GM19468 (cell line): Measurements from ENCODE around the gene C2orf15.
A peak's percentile ranks its signal among the peaks of the same experiment; 100 is the strongest.
"Not testable (repeated sequence)": the region's sequence is repeated elsewhere in the genome, so short reads cannot be mapped to it uniquely, and the experiment has no call there.

Experiments used
- ATAC-seq: cut with Tn5 transposase; IDR thresholded peaks from one replicate; pipeline ENCODE4 v1.9.1; 2021; ENCODE audit warnings: mild to moderate bottlenecking, moderate library complexity, moderate number of reproducible peaks; ENCODE audit not compliant: unreplicated experiment; ENCODE audit errors: extremely low read depth

Gene C2orf15

GRCh38 chr2:99159594-99159993 is 18.1 kb downstream of the C2orf15 start:
- no peak for ATAC-seq

- ATAC-seq, result no peak
Measured at GRCh38 chr2:99166218-99166617, 24.7 kb downstream of the C2orf15 start.

GRCh38 chr2:99169534-99169933 is 28.0 kb downstream of the C2orf15 start:
- no peak for ATAC-seq

GRCh38 chr2:99171377-99172140 is 30.1 kb downstream of the C2orf15 start:
- no peak for ATAC-seq

DNA sequence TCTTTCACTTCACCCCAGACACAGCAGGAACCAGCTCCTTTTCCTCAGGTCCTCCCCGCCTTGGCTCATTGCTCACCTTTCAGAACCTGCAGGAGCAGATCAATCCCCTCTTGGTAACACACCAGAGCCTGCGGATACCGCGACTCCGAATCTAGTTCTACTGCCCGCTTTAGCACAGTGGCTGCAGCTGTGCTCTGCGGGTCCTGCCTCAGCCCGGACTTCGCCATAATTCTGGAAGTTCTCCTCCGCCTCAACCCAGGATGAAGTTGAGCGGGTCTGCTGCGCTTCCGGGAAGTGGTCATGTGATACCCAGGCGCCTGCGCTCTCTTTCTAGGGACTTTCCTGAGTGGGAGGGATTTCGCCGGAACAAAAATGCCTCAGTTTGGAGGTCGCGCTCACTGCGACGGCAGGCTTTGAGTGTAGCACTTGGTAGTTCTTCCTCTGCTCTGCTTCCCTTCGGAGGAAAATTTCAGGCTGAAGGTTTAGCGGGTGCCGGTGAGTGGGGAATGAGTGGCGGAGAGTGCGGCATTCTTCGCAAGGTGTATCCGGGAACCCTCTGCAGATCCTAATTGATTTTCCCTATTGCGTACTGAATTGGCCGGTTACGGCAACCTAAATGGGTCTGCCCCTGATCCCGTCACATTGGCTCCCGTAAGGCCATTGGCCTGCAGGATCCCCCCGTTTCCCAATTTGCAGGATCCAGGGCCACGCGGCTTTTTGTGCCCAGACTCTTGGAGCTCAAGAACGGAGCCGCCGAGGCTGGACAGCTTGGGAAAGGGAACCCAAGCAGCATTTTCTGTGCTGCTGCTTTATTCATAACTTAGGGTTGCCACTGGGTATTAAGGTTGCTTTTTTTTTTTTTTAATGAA is 39.5 kb downstream of the C2orf15 start, which contains the start of the genes MITD1 and MRPL30:
Gene MITD1, minus strand, starts transcription at position 304 of the 869 bp plus-strand sequence. Its CDS starts 77 bp downstream, at position 227.
Gene MRPL30, plus strand, starts transcription at position 430 of the 869 bp plus-strand sequence. CDS start 5,020 bp downstream, outside the sequence.
- peak; percentile 78 for ATAC-seq

- no peak for ATAC-seq
Measured at GRCh38 chr2:99181624-99182000, 40.1 kb downstream of the C2orf15 start.

DNA sequence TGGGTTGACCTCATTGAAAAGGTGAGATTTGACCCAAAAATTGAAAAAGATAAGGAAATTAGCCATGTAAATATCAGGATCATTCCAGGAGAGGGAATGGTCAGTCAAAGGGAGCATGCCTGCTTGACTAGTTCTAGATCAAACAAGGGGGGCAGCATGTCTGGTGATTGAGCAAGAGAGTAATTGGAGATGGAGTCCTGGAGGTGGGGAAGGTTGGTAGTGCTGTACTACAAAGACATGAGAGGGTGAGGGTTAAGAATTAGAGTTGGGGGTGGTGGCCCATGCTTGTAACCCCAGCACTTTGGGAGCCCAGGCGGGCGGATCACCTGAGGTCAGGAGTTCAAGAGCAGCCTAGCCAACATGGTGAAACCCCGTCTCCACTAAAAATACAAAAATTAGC is 41.5 kb downstream of the C2orf15 start:
- no peak for ATAC-seq

- no peak for ATAC-seq
Measured at GRCh38 chr2:99184811-99185210, 43.3 kb downstream of the C2orf15 start.

- ATAC-seq, result no peak
Measured at GRCh38 chr2:99187011-99187410, 45.5 kb downstream of the C2orf15 start.

DNA sequence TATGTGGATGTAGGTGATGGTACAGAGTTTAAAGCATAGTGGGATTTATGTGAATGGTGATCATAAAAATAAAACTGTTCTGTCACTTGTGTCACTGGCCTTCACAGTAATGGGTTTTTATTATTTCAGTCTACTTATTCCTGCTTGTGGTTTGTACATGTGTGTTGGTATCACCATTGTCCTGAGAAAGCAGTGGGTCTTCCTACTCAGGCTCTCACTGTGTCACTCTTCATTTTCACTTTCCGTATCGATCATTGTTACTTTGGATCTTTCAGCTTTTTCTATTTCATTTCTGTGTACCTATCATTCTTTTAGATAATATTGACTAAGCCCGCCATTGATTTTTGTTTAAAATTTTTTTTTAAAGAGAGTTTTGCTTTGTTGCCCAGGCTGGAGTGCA is 46.9 kb downstream of the C2orf15 start:
- no peak for ATAC-seq

DNA sequence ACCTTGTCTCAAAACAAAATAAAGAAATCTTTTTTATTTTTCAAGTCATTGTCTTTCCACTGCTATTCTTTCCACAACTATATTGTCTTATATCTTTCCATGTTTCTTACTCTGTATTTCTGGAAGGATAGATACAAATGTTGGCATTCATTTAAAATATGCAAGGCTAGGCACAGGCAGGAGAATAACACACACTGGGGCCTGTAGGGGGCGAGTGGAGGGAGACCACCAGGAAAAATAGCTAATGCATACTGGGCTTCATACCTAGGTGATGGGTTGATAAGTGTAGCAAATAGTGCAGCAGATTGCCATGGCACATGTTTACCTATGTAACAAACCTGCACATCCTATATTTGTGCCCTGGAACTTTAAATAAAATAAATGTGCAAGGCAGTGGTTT is 49.0 kb downstream of the C2orf15 start:
- no peak for ATAC-seq

DNA sequence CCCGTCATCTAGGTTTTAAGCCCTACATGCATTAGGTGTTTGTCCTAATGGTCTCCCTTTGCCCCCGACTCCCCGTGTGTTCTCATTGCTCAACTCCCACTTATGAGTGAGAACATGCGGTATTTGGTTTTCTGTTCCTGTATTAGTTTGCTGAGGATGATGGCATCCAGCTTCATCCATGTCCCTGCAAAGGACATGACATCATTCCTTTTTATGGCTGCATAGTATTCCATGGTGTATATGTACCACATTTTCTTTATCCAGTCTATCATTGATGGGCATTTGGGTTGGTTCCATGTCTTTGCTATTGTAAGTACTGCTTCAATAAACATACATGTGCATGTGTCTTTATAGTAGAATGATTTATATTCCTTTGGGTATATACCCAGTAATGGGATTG is 50.9 kb downstream of the C2orf15 start:
- not testable (repeated sequence) for ATAC-seq

GRCh38 chr2:99198103-99198841 is 56.8 kb downstream of the C2orf15 start:
- no peak for ATAC-seq

DNA sequence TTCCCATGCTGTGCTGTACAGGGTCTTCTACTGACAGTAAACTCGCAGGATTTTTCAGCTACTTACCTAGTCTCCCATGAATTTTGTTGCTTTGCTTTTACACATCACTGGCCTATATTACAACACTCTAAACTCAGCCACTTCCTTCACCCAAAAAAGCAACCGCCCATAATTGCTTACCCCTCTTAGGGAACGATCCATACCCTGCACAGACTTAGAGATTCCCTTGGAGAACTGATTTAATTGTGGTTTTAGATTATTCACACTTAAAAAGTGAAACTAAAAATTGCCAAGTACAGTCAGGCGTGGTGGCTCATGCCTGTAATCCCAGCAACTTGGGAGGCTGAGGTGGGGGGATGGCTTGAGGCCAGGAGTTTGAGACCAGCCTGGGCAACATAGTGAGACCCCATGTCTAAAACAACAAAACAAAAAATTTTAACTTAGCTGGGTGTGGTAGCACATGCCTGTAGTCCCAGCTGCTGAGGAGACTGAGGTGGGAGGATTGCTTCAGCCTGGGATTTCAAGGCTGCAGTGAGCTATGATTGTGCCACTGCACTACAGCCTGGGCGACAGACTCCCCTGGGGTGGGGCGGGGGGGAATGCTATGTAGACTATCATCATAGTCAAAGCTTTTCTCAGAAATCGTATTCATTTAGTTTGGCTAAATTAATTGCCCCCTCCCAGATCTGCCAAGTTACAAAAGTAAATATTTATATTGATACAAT is 58.7 kb downstream of the C2orf15 start:
- no peak for ATAC-seq
